ENCODE measurements around the gene AGGF1. TPM values are rescaled to one million over a fixed set of nuclear protein-coding genes. Genes with fewer than 3 reads are reported as not detected.

Gene AGGF1, protein sequence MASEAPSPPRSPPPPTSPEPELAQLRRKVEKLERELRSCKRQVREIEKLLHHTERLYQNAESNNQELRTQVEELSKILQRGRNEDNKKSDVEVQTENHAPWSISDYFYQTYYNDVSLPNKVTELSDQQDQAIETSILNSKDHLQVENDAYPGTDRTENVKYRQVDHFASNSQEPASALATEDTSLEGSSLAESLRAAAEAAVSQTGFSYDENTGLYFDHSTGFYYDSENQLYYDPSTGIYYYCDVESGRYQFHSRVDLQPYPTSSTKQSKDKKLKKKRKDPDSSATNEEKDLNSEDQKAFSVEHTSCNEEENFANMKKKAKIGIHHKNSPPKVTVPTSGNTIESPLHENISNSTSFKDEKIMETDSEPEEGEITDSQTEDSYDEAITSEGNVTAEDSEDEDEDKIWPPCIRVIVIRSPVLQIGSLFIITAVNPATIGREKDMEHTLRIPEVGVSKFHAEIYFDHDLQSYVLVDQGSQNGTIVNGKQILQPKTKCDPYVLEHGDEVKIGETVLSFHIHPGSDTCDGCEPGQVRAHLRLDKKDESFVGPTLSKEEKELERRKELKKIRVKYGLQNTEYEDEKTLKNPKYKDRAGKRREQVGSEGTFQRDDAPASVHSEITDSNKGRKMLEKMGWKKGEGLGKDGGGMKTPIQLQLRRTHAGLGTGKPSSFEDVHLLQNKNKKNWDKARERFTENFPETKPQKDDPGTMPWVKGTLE
- total RNA-seq = 38.5 TPM

DNA sequence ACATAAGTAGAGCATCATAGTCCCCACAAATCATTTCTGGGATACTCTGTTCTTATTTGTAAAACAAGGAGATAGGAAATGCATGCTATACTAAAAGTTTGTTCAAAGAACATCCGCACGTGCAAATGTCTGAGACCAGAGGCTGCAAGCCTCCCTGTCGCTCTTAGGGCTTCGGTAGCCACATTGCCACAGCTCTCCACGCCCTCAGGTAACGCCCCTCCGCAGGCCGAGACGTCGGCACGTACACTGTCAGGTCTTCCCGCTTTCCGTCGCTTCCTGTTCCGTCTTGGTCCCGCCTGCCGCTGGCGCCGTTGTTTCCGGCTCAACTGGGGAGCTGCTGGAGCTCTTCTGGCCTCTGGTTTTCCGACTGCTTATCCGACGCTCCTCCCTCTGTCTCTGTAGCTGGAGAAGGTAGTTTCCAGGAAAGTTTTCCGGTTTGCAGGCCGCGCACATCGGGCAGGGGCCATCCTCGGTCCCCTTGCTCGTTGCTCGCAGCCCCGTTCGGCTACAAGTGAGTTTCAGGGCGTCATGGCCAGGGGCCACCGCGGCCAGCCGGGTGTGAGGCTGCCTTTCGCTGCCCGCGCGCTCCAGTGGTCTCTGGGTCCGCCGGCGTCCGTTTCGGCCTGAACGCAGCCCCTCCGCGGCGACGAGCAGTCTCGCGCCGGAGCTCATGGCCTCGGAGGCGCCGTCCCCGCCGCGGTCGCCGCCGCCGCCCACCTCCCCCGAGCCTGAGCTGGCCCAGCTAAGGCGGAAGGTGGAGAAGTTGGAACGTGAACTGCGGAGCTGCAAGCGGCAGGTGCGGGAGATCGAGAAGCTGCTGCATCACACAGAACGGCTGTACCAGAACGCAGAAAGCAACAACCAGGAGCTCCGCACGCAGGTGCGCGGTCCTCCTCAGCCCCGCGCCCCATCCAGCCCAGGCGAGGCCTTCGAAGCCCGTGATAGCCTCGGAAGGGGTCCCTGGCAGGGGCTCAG, at the start of gene AGGF1:
Gene AGGF1 (plus strand): TSS at position 308 of the 975 bp plus-strand sequence. CDS start 363 bp downstream, at position 671.

DNA sequence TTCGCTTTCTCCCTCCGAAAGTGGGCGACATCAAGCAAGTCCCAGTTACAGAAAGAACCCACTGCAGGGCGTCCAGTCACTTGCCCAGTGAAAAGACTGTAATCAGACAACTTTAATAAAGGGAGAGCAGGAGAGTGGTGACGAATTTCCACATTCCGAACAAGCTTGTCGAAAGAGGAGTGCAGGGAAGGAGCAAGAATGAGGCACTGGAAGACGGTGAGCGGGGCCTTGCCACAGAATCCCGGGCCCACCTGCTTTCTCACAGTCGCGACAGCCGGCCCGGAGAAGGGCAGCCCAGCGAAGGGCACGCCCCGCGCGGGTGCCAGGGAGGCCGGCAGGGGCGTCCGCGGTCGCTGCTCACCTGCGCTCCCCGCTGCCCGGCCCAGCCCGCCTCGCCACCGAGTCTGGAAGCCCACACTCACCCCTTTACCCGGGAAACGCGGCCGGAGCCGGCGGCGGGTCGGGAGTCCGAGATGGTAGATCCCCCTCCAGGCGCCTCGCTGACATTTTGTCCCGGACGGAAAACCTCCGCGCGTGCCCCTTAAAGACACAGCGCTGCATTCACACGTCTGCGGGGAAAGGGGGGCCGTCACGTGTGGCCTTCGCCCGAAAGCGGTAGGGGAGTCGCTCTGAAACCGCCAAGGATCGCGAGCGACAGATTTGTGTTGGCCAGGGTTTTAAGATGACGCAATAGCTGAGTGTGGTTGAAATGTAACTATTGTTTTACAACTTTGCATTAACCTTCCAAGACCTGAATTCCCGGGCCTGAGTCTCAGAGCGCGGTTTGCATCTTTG, 56.7 kb downstream of the AGGF1 start, which contains the start of gene ZBED3:
Gene ZBED3 (minus strand): TSS at position 597 of the 795 bp plus-strand sequence. CDS start 9,407 bp downstream, outside the sequence.

Small RNA genes lying within 50 kb of the gene (small RNA-seq; reads per million reads assigned to genes)
- gene SNORA47 = 517 reads per million, percentile 98 among the genes with 10 or more reads in this experiment

Other genes starting within 250 kb of the AGGF1 start
- gene F2RL1, start 211.4 kb upstream of the AGGF1 start, total RNA-seq = 3.0 TPM
- not detected for gene S100Z, start 180.4 kb upstream of the AGGF1 start, total RNA-seq
- 17.8 TPM for gene CRHBP, start 77.4 kb upstream of the AGGF1 start, total RNA-seq
- gene ZBED3, start 56.9 kb downstream of the AGGF1 start, total RNA-seq = 4.4 TPM
- 15.5 TPM for gene PDE8B, start 180.3 kb downstream of the AGGF1 start, total RNA-seq